VCaP (cell line): ENCODE measurements around the gene TAF4B.
A peak's percentile ranks its signal among the peaks of the same experiment; 100 is the strongest.

ENCODE experiments used
- H3K27ac ChIP-seq: fragments of 450-650 bp; 2 replicates; pipeline ENCODE4 v1.5.1; 2017
- TF ChIP-seq, protein P1 (sequence below): fragments of 450-650 bp; conservative IDR thresholded peaks from 2 replicates; pipeline ENCODE4 v1.5.1; 2017; ENCODE audit warnings: mild to moderate bottlenecking, moderate library complexity

TAF4B gene

DNA sequence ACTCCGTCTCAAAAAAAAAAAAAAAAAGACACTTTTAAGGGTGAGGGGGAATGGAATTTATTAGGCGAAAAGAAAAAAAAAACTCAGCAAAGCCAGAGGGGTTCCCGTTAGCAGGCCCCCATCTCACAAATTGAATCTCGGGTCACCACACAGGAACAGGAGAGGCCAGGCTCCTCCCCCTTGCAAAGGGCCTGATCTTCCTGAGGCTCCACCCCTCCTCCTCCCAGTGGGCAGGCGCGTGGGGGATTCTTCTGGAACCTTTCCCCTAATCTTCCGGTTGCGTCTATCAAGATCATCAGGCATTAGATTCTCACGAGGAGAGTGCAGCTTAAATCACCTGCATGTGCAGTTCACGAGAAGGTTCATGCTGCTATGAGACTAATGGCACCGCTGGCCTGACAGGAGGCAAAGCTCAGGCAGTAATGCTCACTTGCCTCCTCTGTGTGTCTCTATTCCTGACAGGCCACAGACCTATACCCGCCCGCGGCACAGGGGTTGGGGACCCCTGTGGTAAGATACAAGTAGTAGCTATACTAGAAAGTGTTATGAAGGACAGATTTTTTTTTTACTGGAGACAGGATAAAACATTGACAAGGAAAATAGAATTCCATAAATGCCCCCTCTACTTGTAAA is 45.8 kb downstream of the TAF4B start:
- H3K27ac ChIP-seq = peak overlapping the region; percentile 84
- TF ChIP-seq, protein P1, sequence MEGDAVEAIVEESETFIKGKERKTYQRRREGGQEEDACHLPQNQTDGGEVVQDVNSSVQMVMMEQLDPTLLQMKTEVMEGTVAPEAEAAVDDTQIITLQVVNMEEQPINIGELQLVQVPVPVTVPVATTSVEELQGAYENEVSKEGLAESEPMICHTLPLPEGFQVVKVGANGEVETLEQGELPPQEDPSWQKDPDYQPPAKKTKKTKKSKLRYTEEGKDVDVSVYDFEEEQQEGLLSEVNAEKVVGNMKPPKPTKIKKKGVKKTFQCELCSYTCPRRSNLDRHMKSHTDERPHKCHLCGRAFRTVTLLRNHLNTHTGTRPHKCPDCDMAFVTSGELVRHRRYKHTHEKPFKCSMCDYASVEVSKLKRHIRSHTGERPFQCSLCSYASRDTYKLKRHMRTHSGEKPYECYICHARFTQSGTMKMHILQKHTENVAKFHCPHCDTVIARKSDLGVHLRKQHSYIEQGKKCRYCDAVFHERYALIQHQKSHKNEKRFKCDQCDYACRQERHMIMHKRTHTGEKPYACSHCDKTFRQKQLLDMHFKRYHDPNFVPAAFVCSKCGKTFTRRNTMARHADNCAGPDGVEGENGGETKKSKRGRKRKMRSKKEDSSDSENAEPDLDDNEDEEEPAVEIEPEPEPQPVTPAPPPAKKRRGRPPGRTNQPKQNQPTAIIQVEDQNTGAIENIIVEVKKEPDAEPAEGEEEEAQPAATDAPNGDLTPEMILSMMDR = no peak

GRCh38 chr18:26277374-26277773 is 51.1 kb downstream of the TAF4B start:
- TF ChIP-seq, protein P1 = no peak
- H3K27ac ChIP-seq = no peak overlapping the region

- TF ChIP-seq, protein P1 = no peak
- H3K27ac ChIP-seq = no peak overlapping the region
Observed at GRCh38 chr18:26279428-26279827, 53.2 kb downstream of the TAF4B start.

DNA sequence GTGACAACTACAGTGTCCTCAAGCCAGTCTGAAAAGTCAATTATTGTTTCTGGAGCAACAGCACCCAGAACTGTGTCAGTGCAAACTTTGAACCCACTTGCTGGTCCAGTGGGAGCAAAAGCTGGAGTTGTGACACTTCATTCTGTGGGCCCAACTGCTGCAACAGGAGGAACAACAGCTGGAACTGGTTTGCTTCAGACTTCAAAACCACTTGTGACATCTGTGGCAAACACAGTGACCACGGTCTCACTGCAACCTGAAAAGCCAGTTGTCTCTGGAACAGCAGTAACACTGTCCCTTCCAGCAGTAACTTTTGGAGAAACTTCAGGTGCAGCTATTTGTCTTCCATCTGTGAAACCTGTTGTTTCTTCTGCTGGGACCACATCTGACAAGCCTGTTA is 59.8 kb downstream of the TAF4B start:
- TF ChIP-seq, protein P1 = no peak

DNA sequence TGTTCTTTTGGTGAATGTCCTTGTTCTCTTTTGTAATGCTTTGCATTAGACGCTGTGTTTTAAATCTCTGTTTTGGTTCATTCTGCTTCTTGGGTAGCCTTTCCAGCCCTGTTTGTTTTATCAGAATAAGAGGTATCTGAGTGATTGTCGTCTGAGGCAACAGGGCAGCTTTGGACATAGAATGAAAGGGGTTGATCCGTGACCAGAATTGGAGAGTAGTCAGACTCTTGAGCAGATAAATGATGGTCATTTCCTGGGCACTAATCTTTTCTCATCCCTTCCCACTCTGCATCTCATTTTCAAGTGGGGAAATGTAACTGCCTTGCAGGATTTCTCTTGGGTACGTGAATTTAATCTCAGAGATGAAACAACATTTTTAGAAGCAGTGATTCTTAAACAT is 61.4 kb downstream of the TAF4B start:
- TF ChIP-seq, protein P1 = no peak
- no peak overlapping the region for H3K27ac ChIP-seq

More for the DNA sequence above, 59.8 kb downstream of the TAF4B start:
- H3K27ac ChIP-seq = no peak overlapping the region

GRCh38 chr18:26290385-26290784 is 64.1 kb downstream of the TAF4B start:
- TF ChIP-seq, protein P1 = no peak
- H3K27ac ChIP-seq = no peak overlapping the region

DNA sequence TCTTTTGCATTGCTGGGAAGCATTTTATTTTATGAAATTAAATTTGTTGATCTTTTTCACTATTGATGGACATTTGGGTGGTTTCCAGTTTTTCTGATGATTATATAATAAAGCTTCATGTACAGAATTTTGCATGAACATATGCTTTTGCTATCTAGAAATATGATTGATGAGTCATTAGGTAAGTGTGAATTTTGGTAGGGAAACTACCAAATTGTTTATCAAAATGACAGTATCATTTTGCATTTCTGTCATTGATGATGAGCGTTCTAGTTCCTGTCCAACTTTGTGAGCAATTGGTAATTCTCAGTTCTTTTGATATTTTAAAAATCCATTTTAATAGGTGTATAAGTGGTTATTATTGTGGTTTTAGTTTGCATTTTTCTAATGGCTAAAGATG is 67.7 kb downstream of the TAF4B start:
- TF ChIP-seq, protein P1 = no peak
- no peak overlapping the region for H3K27ac ChIP-seq
